HAP-1 (cell line): ENCODE measurements around the gene LRRC4B.
A peak's percentile ranks its signal among the peaks of the same experiment; 100 is the strongest.

Experiments used
- DNase-seq, 2 experiments: peaks; one replicate each; pipeline ENCODE4 v3.0.0-alpha.2; 2016 to 2020; ENCODE audit warnings: low spot score in 2 of 2
- H3K27me3 ChIP-seq: fragments of 250-450 bp; sonication (Bioruptor Pico); 2 replicates; pipeline ENCODE4 v1.5.1; 2020; ENCODE audit warnings: low read depth, mild to moderate bottlenecking, moderate library complexity
- H3K36me3 ChIP-seq: fragments of 250-450 bp; sonication (Bioruptor Pico); replicated peaks from 2 replicates; pipeline ENCODE4 v1.5.1; 2020; ENCODE audit warnings: mild to moderate bottlenecking
- H3K4me1 ChIP-seq: fragments of 250-450 bp; sonication (Bioruptor Pico); 2 replicates; pipeline ENCODE4 v1.5.1; 2020; ENCODE audit warnings: mild to moderate bottlenecking
- H3K4me3 ChIP-seq: fragments of 250-450 bp; sonication (Bioruptor Pico); 2 replicates; pipeline ENCODE4 v1.5.1; 2020; ENCODE audit warnings: mild to moderate bottlenecking, moderate library complexity
- H3K9me3 ChIP-seq: fragments of 250-450 bp; sonication (Bioruptor Pico); 2 replicates; pipeline ENCODE4 v1.5.1; 2020; ENCODE audit warnings: mild to moderate bottlenecking, moderate library complexity
- in situ Hi-C: fragments of 300-500 bp; cut with MboI; formaldehyde crosslinking; loops from 3 replicates; pipeline ENCODE4 v1.14.3; 2020; ENCODE audit warnings: low sequenced_read_pairs, inconsistent platforms, mixed read lengths

The LRRC4B gene

DNA sequence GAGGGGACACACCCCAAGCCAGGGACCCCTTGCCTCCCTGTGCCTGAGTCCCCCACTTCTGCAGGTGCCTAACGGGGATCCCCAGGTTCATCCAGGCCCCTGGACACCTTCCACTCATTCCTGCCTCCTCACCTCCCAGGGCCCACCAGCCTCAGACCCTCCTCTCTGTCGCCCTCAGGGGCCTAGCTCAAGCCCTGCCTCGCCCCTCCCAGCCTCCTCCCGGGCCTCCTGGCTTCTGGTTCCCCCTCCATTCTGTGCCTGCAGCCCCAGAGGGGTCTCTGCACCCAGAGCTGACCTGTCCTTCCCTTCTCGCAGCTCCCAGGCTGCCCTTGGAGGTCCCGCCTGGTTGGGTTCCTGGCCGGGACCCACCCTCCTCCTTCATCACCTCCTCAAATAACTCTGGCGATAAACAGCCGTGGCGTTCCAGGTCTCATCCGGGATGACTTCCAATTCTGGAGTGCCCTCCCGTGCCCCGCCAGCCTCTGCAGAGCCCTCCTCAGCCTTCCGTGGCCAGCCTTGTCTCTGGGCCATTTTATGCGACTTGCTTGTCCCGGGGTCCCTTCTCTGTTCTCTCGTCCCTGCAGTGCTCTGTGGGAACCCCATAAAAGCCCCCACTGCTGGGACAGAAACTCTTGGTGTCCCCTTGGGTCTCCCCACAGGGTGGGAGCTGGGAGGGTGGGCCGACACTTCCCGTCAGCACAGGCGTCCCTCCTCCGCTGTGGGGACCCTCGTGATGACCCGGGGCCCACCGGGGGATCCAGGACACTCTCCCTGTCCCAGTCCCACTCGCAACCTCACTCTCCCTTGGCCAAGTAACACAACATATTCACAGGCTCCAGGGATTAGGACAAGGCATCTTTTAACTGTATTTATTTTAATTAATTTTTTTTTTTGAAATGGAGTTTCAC lies 66.4 kb downstream of the LRRC4B start:
- H3K9me3 ChIP-seq: no peaks in the 10 kb centered on the region
- no peak overlapping the region for H3K4me3 ChIP-seq
- in situ Hi-C loops: no loop called here
- no peaks in the 10 kb centered on the region for H3K4me1 ChIP-seq
- H3K27me3 ChIP-seq: no peaks in the 10 kb centered on the region
- DNase-seq: no peak
- no peaks in the 10 kb centered on the region for H3K36me3 ChIP-seq

- H3K9me3 ChIP-seq: no peaks in the 10 kb centered on the region
- H3K4me3 ChIP-seq: no peak overlapping the region
- in situ Hi-C loops: no loop called here
- H3K36me3 ChIP-seq: no peaks in the 10 kb centered on the region
- H3K4me1 ChIP-seq: no peaks in the 10 kb centered on the region
- no peak for DNase-seq
- H3K27me3 ChIP-seq: no peaks in the 10 kb centered on the region
Measured at GRCh38 chr19:50501186-50501567, 67.1 kb downstream of the LRRC4B start.

GRCh38 chr19:50500753-50501151 lies 67.5 kb downstream of the LRRC4B start:
- Histone ChIP-seq H3K4me3 (no peak overlapping the region), H3K9me3 (no peaks in the 10 kb centered on the region), H3K36me3 (no peaks in the 10 kb centered on the region), H3K4me1 (no peaks in the 10 kb centered on the region), H3K27me3 (no peaks in the 10 kb centered on the region)
- in situ Hi-C loops: no loop called here
- DNase-seq: no peak

- Histone ChIP-seq H3K27me3 (no peaks in the 10 kb centered on the region), H3K4me3 (no peak overlapping the region), H3K36me3 (no peaks in the 10 kb centered on the region), H3K4me1 (no peaks in the 10 kb centered on the region), H3K9me3 (no peaks in the 10 kb centered on the region)
- in situ Hi-C loops: no loop called here
- peak in 1 of 2 experiments; percentile 27 for DNase-seq
Measured at GRCh38 chr19:50500060-50500752, 68.0 kb downstream of the LRRC4B start.

GRCh38 chr19:50498219-50499056 lies 69.8 kb downstream of the LRRC4B start:
- H3K27me3 ChIP-seq: no peaks in the 10 kb centered on the region
- H3K4me3 ChIP-seq: no peak overlapping the region
- H3K4me1 ChIP-seq: no peaks in the 10 kb centered on the region
- no peaks in the 10 kb centered on the region for H3K36me3 ChIP-seq
- no peaks in the 10 kb centered on the region for H3K9me3 ChIP-seq
- DNase-seq: no peak
- in situ Hi-C loops: no loop called here

DNA sequence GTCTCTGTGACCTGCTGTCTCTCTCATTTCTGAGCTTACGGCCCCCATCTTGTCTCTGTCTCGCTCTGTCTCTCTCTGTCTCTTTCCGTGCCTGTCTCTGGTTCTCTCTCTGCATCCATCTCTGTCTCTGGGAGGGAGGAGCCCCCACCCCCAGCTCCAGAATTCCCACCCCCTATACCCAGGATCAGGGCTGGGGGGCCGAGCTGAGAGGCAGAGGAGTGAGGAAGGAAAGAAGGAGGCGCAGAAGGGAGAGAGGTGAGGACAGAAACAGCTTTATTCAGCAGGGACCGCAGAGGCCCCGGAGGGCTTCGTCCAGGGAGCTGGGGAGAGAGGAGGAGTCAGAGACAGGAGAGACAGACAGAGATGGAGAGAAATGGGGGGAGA lies 71.2 kb downstream of the LRRC4B start:
- no peak for DNase-seq
- Histone ChIP-seq H3K36me3 (no peaks in the 10 kb centered on the region), H3K4me3 (no peak overlapping the region), H3K4me1 (no peaks in the 10 kb centered on the region), H3K9me3 (no peaks in the 10 kb centered on the region), H3K27me3 (peaks cover 2% of the 10 kb centered on the region)
- in situ Hi-C loops: no loop called here

DNA sequence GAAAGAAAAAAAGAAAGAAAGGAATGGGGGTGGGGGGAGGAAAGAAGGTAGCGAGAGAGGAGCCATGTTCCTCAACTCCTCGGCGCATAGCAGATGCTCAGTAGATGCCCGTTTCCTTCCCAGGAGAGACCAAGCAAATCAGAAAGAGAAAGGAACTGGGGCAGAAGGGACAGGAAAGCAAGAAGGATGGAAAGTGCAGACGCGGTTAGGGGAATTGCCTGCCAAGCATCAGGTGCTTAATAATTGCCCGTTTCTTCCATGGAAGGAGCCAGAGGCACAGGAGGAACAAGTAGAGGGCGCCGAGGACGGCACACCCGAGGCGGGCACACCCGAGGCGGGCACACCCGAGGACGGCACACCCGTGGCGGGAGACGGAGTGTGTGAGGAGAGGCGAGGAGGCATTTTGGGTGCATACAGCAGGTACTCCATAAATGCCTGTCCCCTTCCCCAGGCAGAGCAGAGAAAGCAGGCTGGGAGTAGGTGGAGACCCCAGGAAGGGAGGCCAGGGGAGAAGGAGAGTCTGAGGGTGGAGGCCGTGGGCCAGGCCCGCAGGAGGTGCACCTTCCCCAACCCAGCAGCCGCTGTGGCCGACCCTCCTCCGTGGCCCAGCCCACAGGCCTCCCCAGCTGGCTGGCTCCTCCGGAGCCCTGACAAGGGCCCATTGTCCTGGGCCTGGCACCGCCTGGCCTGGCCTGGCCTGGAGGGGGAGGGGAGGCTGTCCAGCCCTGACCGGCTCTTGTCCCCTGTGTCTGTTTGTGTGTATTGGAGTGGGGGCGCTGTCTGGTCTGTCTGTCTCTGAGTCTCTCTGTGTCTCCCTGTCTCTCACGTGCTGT lies 71.8 kb downstream of the LRRC4B start:
- no peak overlapping the region for H3K4me3 ChIP-seq
- in situ Hi-C loops: no loop called here
- H3K36me3 ChIP-seq: no peaks in the 10 kb centered on the region
- H3K4me1 ChIP-seq: no peaks in the 10 kb centered on the region
- H3K9me3 ChIP-seq: no peaks in the 10 kb centered on the region
- H3K27me3 ChIP-seq: peaks cover 5% of the 10 kb centered on the region
- no peak for DNase-seq

- Histone ChIP-seq H3K9me3 (no peaks in the 10 kb centered on the region), H3K36me3 (no peaks in the 10 kb centered on the region), H3K4me3 (no peak overlapping the region), H3K27me3 (peaks cover 5% of the 10 kb centered on the region), H3K4me1 (no peaks in the 10 kb centered on the region)
- in situ Hi-C loops: no loop called here
- DNase-seq: no peak
Measured at GRCh38 chr19:50495020-50495531, 73.2 kb downstream of the LRRC4B start.

DNA sequence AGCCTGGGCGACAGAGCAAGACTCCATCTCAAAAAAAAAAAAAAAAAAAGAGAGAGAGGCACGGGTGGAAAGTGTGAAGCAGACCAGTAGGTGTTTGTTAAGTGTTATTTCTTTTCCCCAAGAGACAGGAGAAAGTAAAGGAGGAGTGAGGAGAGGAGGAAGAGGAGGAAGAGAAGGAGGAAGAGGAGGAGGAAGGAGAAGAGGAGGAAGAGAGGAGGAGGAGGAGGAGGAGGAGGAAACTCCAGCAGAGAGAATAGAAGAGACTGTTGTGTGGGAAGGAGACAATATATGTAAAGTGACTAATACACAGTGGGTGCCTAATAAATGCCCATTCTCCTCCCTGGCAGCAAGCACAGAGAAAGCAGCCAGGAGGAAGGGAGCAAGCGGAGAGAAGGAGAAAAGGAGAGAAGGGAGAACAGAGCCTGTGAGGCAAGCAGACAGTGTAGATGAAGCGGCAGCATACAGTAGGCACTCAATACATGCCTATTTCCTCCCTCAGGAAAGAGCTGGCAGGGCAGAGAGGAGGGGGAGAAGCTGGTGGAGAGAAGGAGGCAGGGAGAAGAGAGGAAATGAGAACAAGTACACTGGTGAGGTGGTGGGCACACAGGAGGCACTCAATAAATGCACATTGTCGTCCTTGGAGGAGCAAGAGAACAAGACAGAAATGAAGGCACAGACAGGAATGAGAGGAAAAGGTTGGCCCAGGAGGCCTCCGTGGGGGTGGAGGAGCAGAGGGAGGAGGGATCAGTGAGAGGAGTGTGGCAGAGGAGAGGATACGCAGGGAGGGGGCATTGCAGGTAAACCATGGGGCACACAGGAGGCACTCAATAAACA lies 73.8 kb downstream of the LRRC4B start:
- Histone ChIP-seq H3K4me1 (no peaks in the 10 kb centered on the region), H3K9me3 (no peaks in the 10 kb centered on the region), H3K4me3 (no peak overlapping the region), H3K36me3 (no peaks in the 10 kb centered on the region), H3K27me3 (peaks cover 6% of the 10 kb centered on the region)
- DNase-seq: no peak
- in situ Hi-C loops: no loop called here

- Histone ChIP-seq H3K27me3 (peaks cover 13% of the 10 kb centered on the region), H3K9me3 (no peaks in the 10 kb centered on the region), H3K4me3 (no peak overlapping the region), H3K36me3 (no peaks in the 10 kb centered on the region), H3K4me1 (no peaks in the 10 kb centered on the region)
- no peak for DNase-seq
- in situ Hi-C loops: no loop called here
Measured at GRCh38 chr19:50493171-50493570, 75.1 kb downstream of the LRRC4B start.

GRCh38 chr19:50492303-50493052 lies 75.8 kb downstream of the LRRC4B start:
- H3K36me3 ChIP-seq: no peaks in the 10 kb centered on the region
- in situ Hi-C loops: no loop called here
- no peak overlapping the region for H3K4me3 ChIP-seq
- H3K27me3 ChIP-seq: peaks cover 13% of the 10 kb centered on the region
- no peak for DNase-seq
- no peaks in the 10 kb centered on the region; the same call in 1 of the 2 replicates for H3K9me3 ChIP-seq
- H3K4me1 ChIP-seq: no peaks in the 10 kb centered on the region

- no peak for DNase-seq
- no peak overlapping the region for H3K4me3 ChIP-seq
- H3K27me3 ChIP-seq: peaks cover 13% of the 10 kb centered on the region
- H3K36me3 ChIP-seq: no peaks in the 10 kb centered on the region
- peaks cover 4% of the 10 kb centered on the region; the same call in 1 of the 2 replicates for H3K9me3 ChIP-seq
- in situ Hi-C loops: no loop called here
- no peaks in the 10 kb centered on the region for H3K4me1 ChIP-seq
Measured at GRCh38 chr19:50490991-50491472, 77.2 kb downstream of the LRRC4B start.
